Keratinocyte (primary cell): Measurements from ENCODE around the gene NRG4.

Source experiments
- EZH2 ChIP-seq: IDR thresholded peaks from one replicate; pipeline ENCODE4 v1.6.1; 2012; ENCODE audit warnings: inconsistent platforms, mild to moderate bottlenecking, low read length, moderate library complexity
- TF ChIP-seq, protein P1 (sequence below), 3 experiments: IDR thresholded peaks in 1 of 3; conservative IDR thresholded peaks in 1 of 3; optimal IDR thresholded peaks in 1 of 3; 2 replicates in 2 of 3; 3 replicates in 1 of 3; pipeline versions ENCODE3 to v1.5.1; 2011; ENCODE audit warnings: low read length in 3 of 3, mild to moderate bottlenecking in 3 of 3, moderate library complexity in 2 of 3, control low read depth in 1 of 3, inconsistent platforms in 1 of 3; ENCODE audit not compliant: insufficient read depth in 2 of 3; ENCODE audit errors: extremely low read depth in 1 of 3

DNA sequence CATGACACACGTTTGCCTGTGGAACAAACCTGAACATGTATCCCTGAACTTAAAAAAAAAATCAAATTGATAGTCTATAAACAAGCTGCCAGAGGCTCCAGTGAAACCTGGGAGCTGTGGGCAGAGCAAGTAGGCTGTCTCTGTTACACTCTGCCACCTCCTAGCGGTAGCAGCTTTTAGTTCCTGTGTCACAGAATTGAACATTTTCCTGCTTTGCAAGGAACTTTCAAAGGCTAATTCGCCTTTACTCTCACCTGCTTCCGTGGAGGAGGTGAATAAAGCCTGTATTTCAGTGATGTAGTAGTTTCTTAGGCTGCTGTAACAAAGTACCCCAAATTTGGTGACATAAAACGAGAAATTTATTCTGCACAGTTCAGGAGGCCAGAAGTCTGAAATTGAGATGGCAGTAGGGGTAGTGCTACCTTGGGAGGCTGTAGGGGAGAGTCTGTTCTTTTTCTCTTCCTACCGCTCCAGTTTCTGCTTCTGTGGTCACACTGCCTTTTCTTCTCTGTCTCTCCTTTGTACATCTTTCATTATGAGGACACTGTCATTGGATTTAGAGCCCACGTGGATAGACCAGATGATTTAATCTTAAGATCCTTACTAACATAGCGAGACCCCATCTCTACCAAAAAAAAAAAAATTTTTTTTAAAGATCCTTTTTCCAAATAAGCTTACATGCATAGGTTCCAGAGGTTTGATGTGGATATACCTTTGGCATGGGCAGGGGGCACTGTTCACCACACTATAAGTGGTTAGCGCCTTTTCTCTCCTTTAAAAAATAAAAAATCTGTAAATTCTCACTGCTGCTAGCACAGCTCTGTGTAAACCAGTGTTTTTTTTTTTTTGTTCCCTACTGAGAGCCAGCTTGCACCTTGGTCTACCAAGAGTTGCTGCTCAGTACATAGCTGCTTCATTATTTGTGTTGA lies 83.3 kb downstream of the NRG4 start:
- TF ChIP-seq, protein P1, sequence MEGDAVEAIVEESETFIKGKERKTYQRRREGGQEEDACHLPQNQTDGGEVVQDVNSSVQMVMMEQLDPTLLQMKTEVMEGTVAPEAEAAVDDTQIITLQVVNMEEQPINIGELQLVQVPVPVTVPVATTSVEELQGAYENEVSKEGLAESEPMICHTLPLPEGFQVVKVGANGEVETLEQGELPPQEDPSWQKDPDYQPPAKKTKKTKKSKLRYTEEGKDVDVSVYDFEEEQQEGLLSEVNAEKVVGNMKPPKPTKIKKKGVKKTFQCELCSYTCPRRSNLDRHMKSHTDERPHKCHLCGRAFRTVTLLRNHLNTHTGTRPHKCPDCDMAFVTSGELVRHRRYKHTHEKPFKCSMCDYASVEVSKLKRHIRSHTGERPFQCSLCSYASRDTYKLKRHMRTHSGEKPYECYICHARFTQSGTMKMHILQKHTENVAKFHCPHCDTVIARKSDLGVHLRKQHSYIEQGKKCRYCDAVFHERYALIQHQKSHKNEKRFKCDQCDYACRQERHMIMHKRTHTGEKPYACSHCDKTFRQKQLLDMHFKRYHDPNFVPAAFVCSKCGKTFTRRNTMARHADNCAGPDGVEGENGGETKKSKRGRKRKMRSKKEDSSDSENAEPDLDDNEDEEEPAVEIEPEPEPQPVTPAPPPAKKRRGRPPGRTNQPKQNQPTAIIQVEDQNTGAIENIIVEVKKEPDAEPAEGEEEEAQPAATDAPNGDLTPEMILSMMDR (optimal IDR thresholded peaks at IDR 0.05 in 1 of 3, IDR thresholded peaks at IDR 0.05 in 1 of 3, conservative IDR thresholded peaks at IDR 0.05 in 1 of 3; ENCODE audit: extremely low read depth in 1 of 3, insufficient read depth in 2 of 3, low read length in 3 of 3) = peak; percentile 31 to 60 (median 34)
- no peak for TF ChIP-seq EZH2
